ENCODE results near the gene PRR12.

DNA sequence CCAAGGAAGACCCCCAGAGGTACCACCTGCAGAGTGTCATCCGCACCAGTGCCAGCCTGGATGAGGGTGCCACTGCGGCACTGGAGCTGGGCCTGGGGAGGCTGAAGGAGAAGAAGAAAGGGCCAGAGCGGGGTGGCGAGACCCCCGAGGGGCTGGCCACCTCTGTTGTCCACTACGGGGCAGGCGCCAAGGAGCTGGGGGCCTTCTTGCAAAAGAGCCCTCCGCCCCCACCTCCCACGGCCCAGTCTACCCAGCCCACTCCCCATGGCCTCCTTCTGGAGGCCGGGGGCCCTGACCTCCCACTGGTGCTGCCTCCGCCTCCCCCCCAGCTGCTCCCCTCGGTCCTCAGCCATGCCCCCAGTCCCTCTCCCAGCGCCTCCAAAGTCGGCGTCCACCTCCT is 5.4 kb downstream of the PRR12 start:
- TF ChIP-seq, protein P1, sequence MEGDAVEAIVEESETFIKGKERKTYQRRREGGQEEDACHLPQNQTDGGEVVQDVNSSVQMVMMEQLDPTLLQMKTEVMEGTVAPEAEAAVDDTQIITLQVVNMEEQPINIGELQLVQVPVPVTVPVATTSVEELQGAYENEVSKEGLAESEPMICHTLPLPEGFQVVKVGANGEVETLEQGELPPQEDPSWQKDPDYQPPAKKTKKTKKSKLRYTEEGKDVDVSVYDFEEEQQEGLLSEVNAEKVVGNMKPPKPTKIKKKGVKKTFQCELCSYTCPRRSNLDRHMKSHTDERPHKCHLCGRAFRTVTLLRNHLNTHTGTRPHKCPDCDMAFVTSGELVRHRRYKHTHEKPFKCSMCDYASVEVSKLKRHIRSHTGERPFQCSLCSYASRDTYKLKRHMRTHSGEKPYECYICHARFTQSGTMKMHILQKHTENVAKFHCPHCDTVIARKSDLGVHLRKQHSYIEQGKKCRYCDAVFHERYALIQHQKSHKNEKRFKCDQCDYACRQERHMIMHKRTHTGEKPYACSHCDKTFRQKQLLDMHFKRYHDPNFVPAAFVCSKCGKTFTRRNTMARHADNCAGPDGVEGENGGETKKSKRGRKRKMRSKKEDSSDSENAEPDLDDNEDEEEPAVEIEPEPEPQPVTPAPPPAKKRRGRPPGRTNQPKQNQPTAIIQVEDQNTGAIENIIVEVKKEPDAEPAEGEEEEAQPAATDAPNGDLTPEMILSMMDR (IDR thresholded peaks at IDR 0.05), result no peak
- TF ChIP-seq POLR2A (IDR thresholded peaks at IDR 0.05), result no peak
- no peak for TF ChIP-seq EP300 (IDR thresholded peaks at IDR 0.05; ENCODE audit: low read depth)
